HG03520 (cell line): Measurements from ENCODE around the gene SOX10.

ENCODE experiments used
- ATAC-seq: cut with Tn5 transposase; IDR thresholded peaks from one replicate; pipeline ENCODE4 v1.9.1; 2021; ENCODE audit warnings: mild to moderate bottlenecking, moderate library complexity; ENCODE audit not compliant: unreplicated experiment

The SOX10 gene

DNA sequence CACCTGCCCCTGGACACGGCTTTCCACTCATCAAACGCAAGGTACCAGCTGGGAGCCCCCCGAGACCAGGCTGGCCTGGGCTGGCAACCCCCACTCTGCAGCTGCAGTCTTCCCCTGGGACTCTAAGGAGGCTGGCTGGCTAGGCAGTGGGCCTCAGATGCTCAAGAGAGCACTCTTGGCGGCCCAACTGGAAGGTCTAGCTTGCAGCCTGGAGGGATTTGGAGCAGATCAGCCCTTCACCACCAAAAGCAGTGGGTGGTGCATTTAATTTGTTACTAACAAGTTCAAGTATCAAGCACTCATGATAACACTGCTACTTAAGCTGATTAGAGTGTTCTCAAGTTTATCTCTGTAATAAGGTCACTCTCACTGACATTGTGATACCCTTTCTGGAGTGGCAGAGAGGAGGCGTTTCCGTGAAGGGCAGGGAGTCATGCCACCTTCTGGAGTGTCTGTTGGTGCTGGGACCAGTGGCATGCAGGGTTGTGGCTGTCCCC lies 52.4 kb downstream of the SOX10 start:
- ATAC-seq: no peak

DNA sequence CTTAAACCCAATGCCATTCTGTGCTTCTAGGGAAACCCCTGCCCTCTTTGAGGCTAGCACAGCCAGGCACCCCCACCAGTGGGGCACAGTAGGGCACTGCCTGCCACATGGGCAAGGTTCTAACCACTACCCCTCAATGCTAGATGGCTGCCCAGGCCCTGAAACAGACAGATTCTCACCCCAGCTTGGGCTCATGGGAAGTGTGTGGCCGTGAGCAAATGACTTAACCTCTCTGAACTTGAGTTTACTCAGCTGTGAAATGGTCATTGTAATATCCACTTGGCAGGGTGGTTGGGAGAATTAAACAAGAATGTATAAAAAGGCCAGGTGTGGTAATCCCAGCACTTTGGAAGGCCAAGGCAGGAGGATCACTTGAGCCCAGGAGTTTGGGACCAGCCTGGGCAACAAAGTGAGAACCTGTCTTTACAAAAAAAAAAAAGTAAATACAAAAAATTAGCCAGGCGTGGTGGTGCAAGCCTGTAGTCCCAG lies 53.4 kb downstream of the SOX10 start:
- no peak for ATAC-seq

DNA sequence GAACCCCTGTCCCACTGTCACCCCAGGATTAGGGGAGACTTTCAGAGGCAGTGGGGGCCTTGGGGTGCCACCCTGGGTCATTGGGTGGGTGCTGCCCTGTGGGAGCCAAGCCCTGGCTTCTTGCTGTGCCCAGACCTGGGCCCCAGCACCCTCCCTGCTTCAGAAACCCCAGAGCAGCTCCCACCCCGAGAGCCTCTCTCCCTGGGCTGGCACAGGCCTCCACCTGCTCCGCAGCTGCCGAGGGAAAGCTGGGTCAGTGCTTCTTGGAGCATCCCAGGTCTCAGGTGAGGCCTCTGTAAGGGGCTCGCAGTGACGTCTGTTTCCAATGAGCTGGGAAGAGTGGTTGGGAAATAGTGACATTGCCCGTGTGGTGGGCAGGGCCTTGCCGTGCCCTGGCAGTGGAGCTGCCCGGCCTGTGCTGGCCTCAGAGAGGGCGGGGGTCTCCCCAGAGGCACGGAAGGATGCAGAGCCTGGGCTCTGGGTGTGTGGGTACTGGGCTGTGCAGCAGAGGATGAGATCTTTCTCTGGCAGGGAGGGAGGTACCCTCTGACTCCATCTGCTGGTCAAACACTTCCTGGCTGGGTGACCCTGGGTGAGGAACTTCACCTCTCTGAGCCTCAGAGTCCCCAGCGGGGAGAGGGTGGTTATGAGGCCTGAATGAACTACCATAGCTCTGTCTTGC lies 53.9 kb downstream of the SOX10 start:
- no peak for ATAC-seq

DNA sequence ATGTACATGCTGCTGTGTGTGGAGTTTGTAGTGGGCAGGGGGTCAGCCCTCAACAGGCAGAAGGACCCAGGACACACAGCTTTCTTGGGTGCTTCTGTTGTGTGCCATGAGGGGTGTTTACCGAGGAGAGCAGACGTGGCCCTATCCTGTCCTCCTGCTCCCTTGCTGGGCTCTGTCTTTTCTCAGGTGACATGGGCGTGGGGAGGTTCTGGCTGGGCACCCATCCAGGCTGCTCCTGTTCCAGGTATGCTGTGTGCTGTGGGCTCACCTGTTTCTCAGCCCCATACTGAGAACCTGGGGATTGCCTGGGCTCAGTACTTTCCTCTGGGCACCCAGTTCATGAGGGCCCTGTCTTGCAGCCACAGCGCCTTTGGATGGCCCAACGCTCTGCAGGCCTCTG lies 55.0 kb downstream of the SOX10 start:
- ATAC-seq: no peak

DNA sequence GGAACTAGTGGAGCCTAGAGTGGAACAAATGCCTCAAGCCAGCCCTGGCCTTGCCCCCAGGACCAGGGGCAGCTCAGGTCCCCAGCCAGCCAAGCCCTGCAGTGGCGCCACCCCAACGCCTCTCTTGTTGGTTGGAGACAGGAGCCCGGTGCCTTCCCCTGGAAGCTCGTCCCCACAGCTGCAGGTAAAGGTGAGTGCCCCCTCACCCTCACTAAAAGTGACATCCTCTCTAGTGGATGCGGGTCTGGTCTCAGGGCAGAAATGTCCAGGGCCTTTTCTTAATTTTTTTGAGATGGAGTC lies 56.8 kb downstream of the SOX10 start:
- ATAC-seq: no peak

DNA sequence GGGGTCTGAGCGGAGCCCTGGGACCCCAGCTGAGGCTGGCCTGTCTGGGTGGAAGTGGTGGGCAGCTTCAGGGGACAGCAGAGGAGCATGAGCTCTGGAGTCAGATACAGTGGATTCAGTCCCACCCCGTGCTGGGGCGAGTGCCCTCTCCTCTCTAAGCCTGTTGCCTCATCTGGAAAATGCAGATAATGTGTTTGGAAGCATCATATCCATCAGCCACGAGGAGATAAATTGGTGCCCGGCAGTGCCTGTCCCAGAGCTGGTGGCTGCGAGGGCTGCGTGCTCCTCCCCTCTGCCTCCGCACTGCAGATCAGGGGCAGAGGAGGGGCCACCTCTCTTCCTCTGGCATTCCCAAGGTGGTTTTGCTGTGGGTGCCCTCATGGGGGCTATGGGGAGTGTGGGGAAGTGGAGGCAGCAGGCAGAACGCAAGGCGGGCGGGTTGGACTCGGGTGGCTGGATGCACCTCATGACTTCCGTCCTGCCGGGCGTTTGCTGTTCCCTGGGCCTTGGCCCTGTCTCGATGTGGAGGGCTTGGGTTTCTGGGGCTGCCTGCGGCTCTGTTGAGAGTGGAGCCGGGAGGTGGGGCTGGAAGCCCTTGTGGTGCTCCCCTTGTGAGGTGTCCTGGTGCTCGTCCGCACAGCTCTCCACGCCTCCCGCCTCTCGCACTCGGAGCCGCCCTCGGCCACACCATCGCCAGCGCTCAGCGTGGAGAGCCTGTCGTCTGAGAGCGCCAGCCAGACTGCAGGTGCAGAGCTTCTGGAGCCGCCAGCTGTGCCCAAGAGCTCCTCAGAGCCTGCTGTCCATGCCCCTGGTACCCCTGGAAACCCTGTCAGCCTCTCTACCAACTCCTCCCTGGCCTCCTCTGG lies 57.4 kb downstream of the SOX10 start:
- no peak for ATAC-seq

DNA sequence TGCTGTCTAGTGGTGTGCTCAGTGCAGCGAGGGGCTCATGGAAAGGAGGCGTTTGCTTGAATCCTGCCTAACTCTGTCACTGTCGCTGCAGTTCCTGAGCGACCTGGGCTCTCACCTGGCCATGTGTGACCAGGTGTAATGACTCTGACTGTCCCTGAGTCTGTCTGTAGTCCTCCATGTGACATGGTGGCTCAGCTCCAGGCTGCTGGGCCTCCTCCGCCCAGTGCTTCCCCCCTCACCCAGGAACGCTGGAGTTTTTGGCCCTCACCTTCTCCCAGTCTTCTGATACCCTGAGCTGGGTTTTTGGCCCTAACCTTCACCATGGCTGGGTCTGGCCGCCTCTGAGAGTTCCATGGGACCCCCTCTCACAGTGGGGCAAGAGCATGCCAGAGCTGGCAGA lies 58.0 kb downstream of the SOX10 start:
- no peak for ATAC-seq

GRCh38 chr22:37925767-37926166 lies 58.6 kb downstream of the SOX10 start:
- ATAC-seq: no peak

DNA sequence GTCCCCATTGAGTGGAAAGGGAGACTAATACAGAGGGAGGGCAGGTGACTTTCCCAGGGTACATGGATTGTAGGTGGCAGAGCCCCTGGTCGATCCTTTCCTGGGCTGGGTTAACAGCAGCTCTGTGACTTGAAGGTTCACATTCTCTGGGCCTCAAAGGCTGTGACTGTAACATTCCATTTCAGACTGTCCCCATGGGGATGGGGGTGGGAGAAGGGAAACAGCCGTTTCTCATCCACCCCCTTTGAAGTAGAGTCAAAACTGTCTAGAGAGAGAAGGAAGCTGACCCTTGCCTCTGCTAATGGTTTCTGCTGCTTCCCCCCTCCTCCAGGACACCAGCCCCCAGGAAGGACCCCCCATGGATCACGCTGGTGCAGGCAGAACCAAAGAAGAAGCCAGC lies 59.0 kb downstream of the SOX10 start:
- ATAC-seq: no peak

GRCh38 chr22:37924386-37925065 lies 59.8 kb downstream of the SOX10 start:
- ATAC-seq: no peak

DNA sequence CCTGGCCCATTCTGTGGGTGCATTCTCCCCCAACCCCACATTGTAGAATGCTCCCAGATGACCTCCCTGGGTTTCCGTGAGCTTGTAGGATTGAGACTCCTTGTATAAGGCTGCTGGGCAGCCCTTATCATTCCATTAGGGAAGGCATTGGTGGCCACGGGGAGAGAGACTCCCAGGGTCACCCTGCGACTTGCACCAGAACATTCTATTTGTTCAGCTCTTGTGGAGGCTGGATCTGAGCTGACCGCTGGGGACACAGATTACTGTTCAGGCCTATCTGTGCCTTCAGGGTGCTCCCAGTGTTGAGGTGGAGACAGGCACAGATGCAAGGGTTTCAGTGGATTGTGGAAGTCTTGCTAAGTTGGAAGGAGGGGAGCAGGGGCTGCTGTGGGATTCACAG lies 60.4 kb downstream of the SOX10 start:
- ATAC-seq: no peak
